ENCODE measurements around the gene AOPEP.
A peak's percentile ranks its signal among the peaks of the same experiment; 100 is the strongest.

AOPEP gene

GRCh38 chr9:95105519-95106287 is 379.2 kb downstream of the AOPEP start:
- no peak for DNase-seq

GRCh38 chr9:95107001-95107749 is 380.7 kb downstream of the AOPEP start:
- DNase-seq = no peak

GRCh38 chr9:95107976-95108375 is 381.5 kb downstream of the AOPEP start:
- DNase-seq = no peak

- no peak for DNase-seq
These were observed 382.3 kb downstream of the AOPEP start for GRCh38 chr9:95108777-95109176.

GRCh38 chr9:95109456-95109855 is 383.0 kb downstream of the AOPEP start:
- DNase-seq = no peak

DNA sequence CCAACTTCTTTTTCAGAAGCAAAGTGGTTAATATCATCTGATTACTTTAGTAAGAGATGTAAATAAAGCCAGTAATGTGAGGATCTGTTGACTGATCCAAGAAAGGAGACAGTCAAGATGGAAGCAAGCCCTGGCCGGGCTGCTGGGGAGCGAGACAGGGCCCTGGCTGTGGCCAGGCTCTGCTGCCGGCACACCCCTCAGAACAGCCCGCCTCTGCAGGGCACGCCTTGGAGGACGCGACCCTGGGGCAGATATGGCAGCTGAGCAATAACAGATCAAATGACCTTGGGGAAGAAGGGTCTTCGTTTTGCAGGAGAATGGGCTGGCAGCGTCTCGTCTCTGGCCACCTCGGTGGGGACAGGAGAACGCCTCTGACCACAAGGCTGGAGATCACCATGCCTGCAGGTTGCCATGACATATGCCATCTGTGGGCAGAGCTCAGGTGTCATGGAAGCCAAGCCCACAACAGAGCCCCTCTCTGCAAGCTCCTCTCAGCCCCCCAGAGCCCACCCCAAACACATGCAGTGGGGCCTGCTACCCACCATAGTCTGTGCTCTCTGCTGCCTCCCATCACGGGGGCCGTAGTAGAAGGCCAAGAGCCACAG is 384.5 kb downstream of the AOPEP start:
- no peak for DNase-seq

GRCh38 chr9:95111716-95112115 is 385.2 kb downstream of the AOPEP start:
- DNase-seq = no peak

DNA sequence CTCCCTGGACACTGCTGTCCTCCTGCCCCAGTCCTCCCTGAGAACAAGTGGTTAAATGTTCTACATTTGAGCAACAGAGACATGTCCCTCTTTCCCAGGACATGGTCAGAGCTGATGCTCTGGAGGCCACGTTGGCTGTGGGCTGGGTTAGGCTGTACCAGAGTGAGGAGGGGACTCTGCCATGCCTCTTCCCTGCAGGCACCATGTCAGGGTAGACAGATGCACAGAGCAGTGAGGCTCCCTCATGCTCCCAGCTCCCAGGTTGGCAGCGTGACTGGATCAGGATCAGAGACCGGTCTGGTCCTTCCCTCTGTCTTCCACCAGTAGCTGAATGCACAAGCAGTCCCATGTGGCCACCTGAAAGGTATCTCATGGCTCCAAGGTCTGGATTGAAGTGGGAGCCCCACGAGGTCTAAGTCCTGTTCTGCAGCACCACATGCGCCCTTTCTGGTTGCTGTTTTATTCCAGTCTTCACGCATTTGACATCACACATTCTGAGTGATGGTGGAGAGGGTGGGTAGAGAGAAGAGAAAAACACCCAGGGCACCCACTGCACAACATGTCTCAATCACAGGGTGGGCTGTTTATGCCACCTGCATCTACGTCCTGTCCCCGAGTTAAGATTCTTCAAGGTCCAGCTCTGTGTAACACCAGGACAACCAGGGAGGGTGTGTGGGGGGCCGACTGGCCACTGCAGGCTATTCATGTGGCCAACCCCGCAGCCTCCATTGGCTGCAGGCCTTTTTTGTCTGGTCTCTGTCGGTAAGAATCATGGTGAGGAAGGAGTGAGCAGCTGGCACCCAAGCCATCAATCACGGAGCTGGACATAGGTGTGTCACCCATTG is 386.2 kb downstream of the AOPEP start:
- no peak for DNase-seq

- DNase-seq = no peak
These were observed 388.6 kb downstream of the AOPEP start for GRCh38 chr9:95115104-95115503.

GRCh38 chr9:95116002-95116807 is 389.7 kb downstream of the AOPEP start:
- DNase-seq = no peak

DNA sequence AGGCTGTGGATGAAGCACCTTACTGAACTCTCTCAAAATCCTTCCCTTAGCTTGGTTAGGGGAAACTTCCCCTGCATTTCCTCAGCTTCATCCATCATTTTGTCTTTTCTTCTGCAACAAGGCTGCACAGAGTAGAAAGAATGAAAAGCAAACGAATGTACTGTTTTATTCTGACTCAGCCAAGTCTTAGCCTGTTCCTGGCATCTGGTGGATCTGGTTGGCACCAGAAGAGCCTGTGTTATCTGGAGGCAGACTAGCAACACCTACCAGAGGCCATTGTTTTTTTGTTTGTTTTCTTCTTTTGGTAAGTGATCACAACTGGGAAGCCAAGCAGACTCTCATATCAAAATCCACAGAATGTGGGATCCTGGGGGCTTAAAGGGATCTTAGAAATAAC is 390.3 kb downstream of the AOPEP start:
- DNase-seq = no peak

GRCh38 chr9:95118596-95118995 is 392.1 kb downstream of the AOPEP start:
- DNase-seq = no peak

DNA sequence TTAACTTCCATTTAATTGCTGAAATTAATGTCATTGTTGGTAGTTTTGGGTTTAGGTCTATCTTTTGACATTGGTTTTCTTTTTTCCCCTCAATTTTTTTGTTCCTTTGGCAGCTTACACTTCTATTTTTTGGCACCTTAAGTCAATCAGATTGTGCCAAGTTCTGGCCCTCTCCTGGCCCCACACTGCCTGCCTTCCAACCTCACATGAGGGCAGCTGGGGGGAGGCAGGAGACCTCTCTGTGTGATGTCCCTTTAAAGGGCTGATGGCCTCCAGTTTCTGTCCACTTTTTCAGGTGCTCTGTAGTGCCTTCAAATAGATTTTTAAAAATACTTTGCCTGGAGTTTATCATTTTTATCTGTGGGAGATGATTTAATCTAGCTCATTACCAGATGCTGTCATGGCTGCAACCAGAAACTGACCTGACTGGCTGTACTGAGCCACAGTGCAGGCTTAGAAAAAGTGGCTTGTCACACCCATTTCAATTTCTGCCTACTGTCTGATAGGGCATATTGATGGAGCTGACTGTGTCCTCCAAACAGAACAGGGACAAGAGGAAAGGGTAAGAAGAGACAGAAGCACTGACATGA is 394.4 kb downstream of the AOPEP start:
- DNase-seq = no peak

- no peak for DNase-seq
These were observed 398.3 kb downstream of the AOPEP start for GRCh38 chr9:95124582-95125367.

DNA sequence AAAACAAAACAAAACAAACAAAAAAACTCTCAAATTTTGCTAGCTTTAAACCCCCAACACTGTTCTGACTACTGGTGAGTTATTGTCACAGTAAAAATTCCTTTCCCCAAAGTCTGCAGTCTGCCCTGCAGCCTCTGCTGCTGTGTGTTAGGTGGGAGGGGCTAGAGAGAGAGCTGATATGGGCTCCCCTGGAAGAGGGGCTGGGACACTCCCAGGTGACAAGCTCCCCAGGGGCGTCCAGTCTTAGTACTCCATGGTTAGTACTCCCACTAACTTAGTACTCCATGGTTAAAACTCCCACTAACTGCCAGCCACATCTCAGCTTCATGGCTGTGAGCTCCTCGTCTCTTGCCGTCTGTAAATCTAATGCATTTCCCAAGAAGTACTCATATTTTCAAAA is 399.2 kb downstream of the AOPEP start:
- no peak for DNase-seq

DNA sequence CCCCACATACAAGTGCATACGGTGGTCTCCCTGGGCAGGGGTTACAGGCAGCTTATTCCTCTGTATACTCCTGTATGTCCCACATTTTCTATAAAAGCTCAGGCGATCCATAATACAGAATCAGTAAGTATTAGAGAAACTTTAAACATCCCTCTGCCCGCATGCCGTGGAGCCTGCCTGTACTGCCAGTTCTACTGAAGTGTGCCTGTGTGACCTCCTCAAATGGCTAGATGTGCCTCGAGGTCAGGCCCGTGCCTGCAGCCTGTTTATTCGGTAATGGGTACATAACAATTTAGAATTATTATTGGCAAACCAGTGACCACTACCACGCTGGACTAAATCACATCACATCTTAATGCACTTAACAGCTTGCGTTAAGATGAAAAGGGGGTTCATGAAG is 400.2 kb downstream of the AOPEP start:
- DNase-seq = no peak

GRCh38 chr9:95127249-95128176 is 401.0 kb downstream of the AOPEP start:
- peak; percentile 58 for DNase-seq

- DNase-seq = no peak
These were observed 401.7 kb downstream of the AOPEP start for GRCh38 chr9:95128177-95128524.

- DNase-seq = no peak
These were observed 403.2 kb downstream of the AOPEP start for GRCh38 chr9:95129476-95130291.
